ENCODE results near the gene ASB11.
"Not testable (repeated sequence)": the region's sequence is repeated elsewhere in the genome, so short reads cannot be mapped to it uniquely, and the experiment has no call there.

The ASB11 gene

DNA sequence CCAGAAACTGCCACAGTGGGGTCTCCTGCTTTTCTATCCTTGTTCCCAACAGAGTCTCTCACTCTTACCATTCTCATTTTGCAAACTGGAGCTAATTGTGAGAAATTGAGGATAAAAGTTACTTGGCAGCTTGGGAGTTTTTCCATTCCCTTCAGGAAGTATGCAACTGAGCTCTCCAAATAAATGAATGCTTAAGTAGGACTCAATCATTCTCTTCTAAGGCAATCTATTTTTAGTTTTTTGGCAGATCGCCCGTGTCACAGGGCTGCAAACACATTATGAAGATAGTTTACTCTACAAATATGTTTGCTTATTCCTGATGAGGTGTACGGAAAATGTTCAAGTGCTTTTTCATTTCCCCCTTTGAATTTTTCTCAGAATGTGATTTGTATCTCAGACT lies 5.3 kb downstream of the ASB11 start:
- Mint-ChIP-seq H3K4me3 (no peak overlapping the region), H3K27me3 (ENCODE audit: low read depth) (no peaks in the 10 kb centered on the region), H3K9me3 (no peaks in the 10 kb centered on the region), H3K36me3 (ENCODE audit: low read depth) (no peaks in the 10 kb centered on the region), H3K4me1 (peaks cover 12% of the 10 kb centered on the region), H3K27ac (no peak overlapping the region)
- TF ChIP-seq, protein P1, sequence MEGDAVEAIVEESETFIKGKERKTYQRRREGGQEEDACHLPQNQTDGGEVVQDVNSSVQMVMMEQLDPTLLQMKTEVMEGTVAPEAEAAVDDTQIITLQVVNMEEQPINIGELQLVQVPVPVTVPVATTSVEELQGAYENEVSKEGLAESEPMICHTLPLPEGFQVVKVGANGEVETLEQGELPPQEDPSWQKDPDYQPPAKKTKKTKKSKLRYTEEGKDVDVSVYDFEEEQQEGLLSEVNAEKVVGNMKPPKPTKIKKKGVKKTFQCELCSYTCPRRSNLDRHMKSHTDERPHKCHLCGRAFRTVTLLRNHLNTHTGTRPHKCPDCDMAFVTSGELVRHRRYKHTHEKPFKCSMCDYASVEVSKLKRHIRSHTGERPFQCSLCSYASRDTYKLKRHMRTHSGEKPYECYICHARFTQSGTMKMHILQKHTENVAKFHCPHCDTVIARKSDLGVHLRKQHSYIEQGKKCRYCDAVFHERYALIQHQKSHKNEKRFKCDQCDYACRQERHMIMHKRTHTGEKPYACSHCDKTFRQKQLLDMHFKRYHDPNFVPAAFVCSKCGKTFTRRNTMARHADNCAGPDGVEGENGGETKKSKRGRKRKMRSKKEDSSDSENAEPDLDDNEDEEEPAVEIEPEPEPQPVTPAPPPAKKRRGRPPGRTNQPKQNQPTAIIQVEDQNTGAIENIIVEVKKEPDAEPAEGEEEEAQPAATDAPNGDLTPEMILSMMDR (IDR thresholded peaks at IDR 0.05; ENCODE audit: unreplicated experiment in 3 of 3): no peak

DNA sequence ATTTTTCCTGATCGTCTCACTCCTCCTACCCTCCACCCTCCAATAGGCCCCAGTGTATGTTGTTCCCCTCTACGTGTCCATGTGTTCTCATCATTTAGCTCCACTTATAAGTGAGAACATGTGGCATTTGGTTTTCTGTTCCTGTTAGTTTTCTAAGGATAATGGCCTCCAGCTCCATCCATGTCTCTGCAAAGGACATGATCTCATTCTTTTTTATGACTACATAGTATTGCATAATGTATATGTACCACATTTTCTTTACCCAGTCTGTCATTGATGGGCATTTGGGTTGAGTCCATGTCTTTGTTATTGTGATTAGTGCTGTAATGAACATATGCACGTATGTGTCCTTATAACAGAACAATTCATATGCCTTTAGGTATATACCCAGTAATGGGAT lies 9.5 kb downstream of the ASB11 start:
- H3K27ac Mint-ChIP-seq; H3K9me3 Mint-ChIP-seq; H3K36me3 Mint-ChIP-seq (ENCODE audit: low read depth); H3K4me3 Mint-ChIP-seq: not testable (repeated sequence)
- H3K27me3 Mint-ChIP-seq (ENCODE audit: low read depth): peaks cover 12% of the 10 kb centered on the region
- peaks cover 13% of the 10 kb centered on the region for H3K4me1 Mint-ChIP-seq

DNA sequence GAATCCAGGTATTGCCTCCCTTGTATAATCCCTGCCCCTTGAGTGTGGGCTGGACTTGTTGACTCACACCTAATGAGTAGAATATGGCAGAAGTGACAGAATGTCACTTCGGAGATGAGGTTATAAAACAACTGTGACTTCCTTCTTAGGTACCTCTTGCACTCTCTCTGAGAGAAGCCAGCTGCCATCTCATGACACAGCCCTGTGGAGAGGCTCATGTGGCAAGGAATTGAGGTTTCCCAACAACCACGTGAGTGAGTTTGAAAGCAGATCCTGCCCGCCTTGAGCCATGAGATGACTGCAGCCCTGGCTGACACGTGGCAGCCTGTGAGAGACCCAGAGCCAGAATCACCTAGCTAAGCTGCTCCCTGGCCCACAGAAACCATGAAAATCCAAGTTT lies 13.5 kb downstream of the ASB11 start:
- Mint-ChIP-seq H3K4me3 (no peak overlapping the region), H3K36me3 (ENCODE audit: low read depth) (no peaks in the 10 kb centered on the region), H3K9me3 (no peaks in the 10 kb centered on the region), H3K27ac (peak overlapping the region in 2 of 3 experiments; percentile 4 to 12), H3K4me1 (peaks cover 13% of the 10 kb centered on the region), H3K27me3 (ENCODE audit: low read depth) (peaks cover 12% of the 10 kb centered on the region)
- TF ChIP-seq, protein P1 (IDR thresholded peaks at IDR 0.05; ENCODE audit: unreplicated experiment in 3 of 3): no peak

DNA sequence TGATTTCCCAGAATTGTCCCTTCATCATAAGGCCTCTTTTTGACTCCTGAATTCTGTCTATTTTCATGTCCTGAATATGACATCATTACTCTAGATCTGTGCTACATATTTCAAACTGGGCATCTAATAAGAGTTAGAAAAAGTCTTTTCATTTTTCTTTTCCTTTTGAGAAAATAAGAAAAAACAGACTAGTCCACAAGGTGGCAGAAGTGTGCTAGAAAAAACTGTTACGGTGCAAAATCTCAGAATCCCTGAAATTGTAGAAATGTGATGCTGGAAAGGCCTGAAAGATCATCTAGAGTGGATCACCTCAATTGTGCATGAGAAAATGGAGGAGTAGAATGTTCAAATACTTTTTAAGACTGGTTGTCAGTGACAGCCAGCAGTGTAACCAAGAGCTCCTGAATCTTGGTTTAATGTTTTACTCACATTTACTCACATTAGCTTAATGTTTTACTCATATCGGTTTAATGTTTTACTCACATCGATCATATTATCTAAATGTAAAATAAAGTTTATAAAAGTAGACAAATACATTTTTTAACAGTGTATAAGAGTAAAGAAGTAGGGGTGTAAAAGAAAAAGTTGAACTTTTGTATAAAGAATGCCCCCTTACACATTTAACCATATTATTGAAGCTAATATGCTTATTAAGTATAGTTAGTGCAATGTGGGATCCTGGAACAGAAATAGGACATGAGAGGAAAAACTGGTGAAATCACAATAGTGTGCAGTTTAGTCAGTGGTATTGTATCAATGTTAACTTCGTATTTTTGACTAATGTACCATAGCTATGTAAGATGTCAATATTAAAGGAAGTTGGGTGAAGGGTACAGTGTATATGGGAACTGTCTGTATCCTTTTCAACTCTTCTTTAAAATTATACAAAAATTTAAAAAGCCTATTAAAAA lies 15.2 kb downstream of the ASB11 start:
- Mint-ChIP-seq H3K4me3 (no peak overlapping the region), H3K9me3 (no peaks in the 10 kb centered on the region), H3K27ac (peak overlapping the region; percentile 21 to 82 (median 30)), H3K4me1 (peaks cover 13% of the 10 kb centered on the region), H3K27me3 (ENCODE audit: low read depth) (peaks cover 12% of the 10 kb centered on the region), H3K36me3 (ENCODE audit: low read depth) (no peaks in the 10 kb centered on the region)
- TF ChIP-seq, protein P1 (IDR thresholded peaks at IDR 0.05; ENCODE audit: unreplicated experiment in 3 of 3): peak; percentile 39 to 54 (median 47)

DNA sequence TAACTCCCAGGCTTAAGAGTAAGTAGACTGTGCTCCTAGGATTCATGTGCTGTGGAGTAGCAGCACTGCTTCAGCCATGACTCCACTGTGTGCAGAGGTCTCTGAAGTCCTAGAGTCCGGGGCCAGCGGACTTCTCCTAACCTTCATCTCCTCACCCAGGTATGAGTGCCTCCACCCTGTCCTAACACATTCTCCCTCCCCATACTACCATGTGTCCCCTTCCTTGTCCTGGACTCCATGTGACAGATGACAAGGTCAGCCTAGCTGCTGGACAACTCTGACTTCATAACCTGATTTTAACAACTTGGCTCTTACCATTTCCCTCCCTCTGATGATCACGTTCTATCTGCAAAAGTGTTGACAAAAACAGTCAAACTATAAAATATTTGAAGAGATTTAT lies 16.7 kb downstream of the ASB11 start:
- Mint-ChIP-seq H3K36me3 (ENCODE audit: low read depth) (no peaks in the 10 kb centered on the region), H3K27me3 (ENCODE audit: low read depth) (peaks cover 12% of the 10 kb centered on the region)
- TF ChIP-seq, protein P1 (IDR thresholded peaks at IDR 0.05; ENCODE audit: unreplicated experiment in 3 of 3): no peak

DNA sequence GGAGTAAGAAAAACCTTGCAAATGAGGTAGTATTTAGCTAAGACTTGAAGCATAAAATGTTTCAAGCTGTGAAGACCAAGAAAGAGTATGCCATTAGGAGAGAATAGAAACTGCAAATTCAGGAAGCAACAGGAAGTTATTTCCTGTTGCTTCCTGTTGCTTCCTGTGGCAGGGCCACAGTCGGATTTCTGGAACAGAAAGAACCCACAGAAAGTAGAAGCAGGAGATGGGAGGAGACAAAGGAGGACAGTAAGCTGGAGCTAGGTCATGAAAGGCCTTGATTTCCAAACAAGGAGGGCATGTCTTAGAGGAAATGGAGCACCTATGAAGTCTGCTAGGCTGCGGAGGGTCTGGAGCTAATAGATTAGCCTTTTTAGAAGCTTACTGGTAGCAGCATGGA lies 17.2 kb downstream of the ASB11 start:
- TF ChIP-seq, protein P1 (IDR thresholded peaks at IDR 0.05; ENCODE audit: unreplicated experiment in 3 of 3): no peak
- Mint-ChIP-seq H3K9me3 (no peaks in the 10 kb centered on the region), H3K27me3 (ENCODE audit: low read depth) (peaks cover 12% of the 10 kb centered on the region), H3K36me3 (ENCODE audit: low read depth) (no peaks in the 10 kb centered on the region), H3K4me3 (no peak overlapping the region), H3K4me1 (peaks cover 13% of the 10 kb centered on the region), H3K27ac (peak overlapping the region in 2 of 3 experiments; percentile 30 to 64)

More for the DNA sequence above, 16.7 kb downstream of the ASB11 start:
- Mint-ChIP-seq H3K4me3 (no peak overlapping the region), H3K9me3 (no peaks in the 10 kb centered on the region), H3K27ac (peak overlapping the region in 2 of 3 experiments; percentile 30 to 82), H3K4me1 (peaks cover 13% of the 10 kb centered on the region)

All from nephron (organoid).